Activated T-cell treated with anti-CD3 and anti-CD28 coated beads for 48 hours (primary cell): Measurements from ENCODE around the gene CST8.
"Not testable (repeated sequence)": the region's sequence is repeated elsewhere in the genome, so short reads cannot be mapped to it uniquely, and the experiment has no call there.

ENCODE experiments used
- DNase-seq: peaks from one replicate; pipeline ENCODE4 v3.0.0-alpha.2; 2020; ENCODE audit warnings: low read depth

The CST8 gene, protein sequence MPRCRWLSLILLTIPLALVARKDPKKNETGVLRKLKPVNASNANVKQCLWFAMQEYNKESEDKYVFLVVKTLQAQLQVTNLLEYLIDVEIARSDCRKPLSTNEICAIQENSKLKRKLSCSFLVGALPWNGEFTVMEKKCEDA

DNA sequence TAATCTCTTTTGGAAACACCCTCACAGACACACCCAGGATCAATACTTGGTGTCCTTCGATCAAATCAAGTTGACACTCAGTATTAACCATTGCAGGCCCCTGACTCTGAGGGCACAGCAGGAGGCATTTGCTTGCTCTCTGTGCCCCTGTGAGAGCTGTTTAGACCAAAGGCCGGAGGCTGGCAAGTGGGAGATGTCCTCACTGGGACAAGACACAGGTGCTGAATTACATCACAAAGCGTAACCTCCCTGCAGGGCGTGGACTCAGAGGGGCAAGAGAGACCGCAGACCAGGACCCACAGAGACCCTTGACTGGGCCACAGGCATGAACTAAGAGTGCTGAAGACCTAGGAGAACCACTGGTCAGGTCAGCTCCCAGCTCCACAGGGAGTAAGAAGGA lies at the start of gene CST8:
Gene CST8, plus strand, starts transcription at position 301 of the 400 bp plus-strand sequence. CDS start 551 bp downstream, outside the sequence.
- DNase-seq = no peak

DNA sequence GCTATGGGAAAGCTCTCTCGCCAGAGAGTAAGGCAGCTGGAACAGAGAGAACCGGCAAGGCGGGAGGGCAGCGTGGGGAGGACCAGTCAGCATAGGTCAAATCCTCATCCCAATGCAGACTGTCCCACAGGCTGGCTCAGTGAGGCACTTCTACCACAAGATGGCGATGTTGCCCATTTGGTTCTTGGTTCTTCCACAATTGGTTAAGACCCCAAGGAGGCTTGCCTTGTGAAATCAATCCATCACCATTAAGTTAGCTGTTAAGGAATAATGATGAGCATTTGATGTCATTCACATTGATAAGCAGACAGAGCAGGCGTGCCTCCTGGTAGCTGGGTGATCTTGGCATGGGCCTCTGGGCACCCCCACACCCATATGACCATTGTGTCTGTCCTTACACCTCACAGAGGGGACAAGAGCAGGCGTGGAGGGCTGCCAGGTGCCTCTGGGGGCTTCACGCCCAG lies 49.0 kb upstream of the CST8 start:
- peak; percentile 50 for DNase-seq

DNA sequence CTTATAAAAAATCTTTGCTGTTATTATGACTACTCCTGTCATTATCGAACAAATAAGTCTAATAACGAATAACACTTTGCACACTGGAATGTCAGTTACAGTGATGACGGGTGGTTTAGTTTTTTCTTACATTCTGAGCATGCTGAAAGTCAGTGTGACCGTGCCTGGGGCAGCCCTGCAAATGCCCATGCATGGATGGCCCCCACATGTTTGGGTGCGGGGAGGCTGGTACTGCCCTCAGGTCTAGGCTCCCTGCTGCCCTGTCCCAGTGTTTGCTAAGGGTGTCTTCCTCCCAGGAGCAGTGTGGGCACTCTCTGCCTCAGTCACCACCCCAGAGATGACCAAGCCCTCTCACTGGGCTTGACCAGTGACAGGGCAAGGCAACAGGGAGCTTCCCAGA lies 48.5 kb upstream of the CST8 start:
- DNase-seq = no peak

DNA sequence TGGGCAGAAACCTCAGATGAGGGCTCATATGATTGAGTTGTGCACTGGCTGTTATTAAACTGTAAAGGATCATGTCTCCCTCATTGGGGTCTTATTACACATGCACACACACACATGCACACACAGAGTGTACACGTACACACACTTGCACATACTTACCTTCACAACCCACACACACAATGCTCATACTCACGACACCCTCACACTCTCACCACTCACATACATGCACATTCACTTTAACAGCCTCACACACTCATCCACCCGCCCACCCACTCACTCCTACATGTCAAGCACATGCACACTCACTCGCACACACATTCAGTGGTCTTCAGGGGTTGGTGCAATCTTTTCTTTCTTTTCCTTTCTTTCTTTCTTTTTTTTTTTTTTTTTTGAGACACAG lies 46.1 kb upstream of the CST8 start:
- no peak for DNase-seq

DNA sequence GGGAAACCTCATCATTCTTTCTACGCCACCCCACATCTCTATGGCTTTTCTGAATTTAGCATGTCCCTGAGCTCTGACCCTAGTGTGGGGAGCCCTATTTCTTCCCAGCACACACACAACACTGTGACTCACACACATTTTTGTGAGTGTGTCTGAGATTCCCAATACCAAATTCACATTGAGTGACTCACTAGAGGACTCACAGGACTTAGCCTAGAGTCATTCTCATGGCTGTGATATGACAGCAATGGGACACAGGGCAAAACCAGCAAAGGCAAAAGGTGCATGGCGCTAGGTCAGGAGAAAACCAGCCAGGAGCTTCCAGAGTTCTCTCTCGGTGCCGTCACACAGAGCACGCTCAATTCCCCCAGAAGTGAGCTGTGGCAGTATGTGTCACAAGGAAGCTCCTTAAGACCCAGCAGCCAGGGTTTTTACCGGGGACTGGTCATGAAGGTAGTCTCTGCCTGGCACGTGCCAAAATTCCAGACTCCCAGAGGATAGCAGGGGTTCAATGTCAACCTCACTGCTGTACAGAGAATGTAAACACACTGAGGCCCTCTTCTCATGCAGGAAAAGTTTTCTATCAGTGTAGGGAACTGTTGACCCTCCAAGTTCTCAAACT lies 45.2 kb upstream of the CST8 start:
- DNase-seq = no peak

DNA sequence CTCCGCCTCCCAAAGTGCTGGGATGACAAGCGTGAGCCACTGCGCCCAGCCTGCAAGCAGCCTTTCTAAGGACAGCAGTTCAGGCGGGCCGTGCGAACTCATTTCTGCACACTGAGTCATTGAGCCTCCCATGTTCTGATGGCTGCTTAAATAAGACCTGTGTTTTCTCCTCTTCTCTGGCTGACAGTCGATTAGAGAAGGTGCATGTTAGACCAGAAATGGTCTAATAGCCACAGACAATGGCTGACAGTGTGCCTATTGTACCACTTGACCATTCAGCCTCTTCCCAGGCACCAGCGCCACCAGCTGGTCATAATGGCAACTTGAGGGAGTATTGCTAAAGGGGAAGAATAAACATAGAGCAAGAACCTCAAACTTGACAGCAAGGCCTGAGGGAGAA lies 44.4 kb upstream of the CST8 start:
- peak; percentile 22 for DNase-seq

DNA sequence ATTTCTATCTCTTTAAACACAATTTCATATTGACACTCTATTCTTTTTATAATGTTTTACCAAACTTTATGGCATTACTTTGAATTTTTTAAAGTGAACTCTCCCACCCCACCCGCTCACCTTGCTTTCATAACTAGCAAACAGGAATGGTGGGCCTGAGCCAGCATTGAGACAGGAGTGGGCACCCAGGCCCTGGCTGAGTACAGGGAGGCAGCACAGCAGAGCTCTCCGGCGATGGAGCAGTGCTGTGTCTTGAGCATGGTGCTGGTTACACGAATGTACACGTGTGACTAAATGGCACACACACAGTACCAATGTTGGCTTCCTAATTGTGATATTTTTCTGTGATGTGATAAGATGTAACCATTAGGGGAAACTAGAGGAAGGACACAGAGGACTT lies 42.8 kb upstream of the CST8 start:
- DNase-seq = no peak

DNA sequence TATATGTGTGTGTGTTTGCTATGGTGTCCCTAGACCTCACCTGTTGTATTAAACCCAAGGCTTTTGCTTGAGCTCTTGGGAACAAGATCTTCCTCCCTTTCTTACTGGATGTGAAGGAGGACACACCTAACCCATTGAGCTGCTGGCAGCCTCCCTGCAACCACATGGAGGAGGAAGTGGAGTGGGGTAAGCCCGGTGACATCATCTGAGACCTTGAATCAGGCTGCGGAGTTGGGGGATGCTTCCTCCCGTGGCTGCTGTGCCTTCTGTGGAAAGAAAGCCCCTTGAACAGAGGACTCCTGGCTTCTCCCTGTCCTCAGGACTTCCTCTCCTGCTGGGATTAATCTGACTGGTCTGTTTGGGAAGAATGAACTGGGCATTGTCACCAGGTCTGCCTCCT lies 41.5 kb upstream of the CST8 start:
- no peak for DNase-seq

DNA sequence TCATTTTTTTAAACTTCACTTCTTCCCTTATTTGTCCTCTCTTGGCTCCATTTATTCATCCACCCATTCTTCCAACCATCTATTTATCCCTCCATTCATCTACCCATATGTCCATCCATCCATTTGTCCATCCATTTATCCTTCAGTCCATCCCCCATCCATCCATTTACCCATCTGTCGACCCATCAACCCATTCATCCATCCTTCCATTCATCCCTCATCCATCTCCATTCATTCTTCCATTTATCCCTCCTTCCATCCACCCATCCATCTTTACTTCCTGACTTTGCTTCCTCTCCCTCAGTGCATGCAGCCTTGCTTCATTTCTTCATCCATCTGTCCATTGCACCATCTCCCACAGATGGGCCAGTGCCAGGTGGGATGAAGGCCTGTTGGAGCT lies 40.0 kb upstream of the CST8 start:
- no peak for DNase-seq

DNA sequence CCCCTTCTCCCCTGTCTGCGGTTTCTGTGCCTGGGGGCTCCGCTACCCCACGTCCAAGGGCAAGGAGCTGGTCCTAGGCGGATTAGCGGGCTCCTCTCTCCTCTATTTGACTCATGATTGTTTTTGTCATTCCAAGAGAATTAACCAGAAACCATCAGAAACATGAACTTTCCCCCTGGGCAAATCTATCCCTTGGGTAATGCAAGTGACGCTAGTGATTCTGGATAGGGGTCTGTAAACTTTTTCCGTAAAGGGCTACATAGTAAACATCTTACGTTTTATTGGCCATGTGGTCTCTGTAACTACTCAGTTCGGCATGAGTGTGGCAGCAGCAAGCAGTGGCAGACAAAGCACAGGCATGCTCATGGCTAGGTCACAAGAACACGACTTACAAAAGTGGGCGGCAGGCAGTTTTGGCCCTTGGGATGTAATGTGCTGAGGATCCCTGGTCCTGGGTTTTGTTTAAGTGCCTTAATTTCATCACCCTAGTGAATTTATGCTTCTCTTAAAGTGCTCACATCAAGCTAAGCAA lies 38.9 kb upstream of the CST8 start:
- no peak for DNase-seq

DNA sequence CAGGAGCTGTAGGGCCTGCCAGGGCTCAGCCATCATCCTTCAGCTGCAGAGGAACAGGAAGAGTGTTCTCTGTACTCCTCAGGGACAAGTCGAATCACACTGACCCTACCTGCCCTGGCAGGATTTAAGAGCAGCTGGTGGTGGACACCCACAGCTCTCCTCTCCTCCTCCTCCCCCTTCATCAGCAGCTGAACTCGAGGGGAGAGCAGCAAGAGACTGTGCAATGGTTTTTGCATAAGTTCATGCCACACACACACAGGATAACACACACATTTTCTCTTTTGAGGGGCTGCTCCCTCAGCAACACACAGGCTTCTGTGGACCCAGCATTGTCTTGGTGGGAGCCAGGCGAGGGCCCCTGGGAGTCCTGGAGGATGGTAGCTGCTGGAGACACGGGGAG lies 38.1 kb upstream of the CST8 start, which contains the start of gene CST11:
Gene CST11, minus strand, starts transcription at position 101 of the 400 bp plus-strand sequence. Its CDS starts 65 bp downstream, at position 36.
- DNase-seq = no peak

DNA sequence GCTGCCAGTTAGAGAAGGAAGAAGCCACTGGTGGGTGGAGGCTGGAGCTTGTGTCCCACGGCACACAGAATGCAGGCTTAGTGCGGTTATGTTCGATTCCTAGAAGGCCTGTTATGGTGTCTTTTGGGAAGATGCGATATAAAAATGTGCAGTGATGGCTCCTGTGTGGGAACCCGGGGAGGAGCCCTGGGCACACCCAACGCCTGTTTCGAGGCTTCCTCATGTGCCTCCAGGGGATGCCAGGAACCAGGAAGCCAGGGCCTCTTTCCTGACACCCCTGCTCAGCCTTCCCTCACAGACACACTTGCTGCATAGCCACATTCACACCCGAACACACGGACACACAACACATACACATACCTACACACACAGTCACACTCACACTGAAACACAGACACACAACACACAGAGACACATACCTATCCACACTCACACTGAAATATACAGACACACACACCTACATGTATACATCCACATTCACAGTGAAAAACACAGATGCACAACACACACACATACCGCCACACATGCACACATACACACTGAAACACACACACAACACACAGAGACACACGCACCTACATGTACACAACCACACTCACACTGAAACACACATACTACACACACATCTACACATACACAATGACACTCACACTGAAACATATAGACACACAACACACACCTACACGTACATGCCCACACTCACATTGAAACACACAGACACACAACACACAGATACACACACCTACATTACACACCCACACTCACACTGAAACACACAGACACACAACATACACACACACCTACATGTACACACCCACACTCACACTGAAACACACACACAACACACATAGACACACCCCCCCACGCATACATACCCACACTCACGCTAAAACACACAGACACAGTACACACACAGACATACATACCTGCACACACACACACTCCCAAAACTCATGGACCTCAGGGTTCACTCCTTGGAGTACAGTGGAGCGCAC lies 37.1 kb upstream of the CST8 start:
- no peak for DNase-seq

DNA sequence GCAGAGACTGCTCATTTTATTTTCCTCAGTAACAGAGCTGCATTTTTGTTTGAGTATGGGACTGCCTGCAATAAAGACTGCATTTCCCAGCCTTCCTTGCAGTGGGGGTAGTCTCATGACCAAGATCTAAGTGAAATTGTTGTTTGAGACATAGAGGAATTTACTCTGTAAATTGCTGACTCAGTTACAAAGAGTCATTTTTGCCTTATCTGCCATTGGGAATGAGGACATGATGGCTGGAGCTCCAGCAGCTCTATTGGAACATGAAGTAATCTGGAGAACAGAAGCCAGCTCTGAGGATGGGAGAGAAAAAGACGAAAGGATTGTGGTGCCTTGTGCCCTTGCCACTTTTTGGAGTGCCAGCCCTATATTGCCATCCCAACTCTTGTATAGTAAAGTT lies 36.1 kb upstream of the CST8 start:
- no peak for DNase-seq

DNA sequence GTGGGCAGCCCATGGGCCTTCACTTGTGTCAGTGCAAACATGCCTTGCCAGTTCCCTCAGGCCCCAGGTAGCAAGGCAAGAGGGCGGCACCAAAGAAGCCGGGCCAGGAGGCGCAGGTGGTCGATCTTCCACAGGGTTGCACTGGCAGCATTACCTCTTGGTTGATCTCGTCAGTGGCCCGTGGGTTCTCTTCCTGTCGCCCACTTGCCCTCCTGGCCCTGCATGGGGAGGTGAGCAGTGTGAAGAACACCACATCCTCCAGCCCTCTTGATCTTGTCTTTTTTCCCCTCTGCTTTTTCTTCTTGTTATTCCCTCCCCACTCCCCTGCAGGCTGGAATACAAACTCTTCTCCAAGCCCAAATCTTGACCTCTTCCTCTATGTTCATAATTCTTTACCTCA lies 35.3 kb upstream of the CST8 start:
- DNase-seq = no peak

DNA sequence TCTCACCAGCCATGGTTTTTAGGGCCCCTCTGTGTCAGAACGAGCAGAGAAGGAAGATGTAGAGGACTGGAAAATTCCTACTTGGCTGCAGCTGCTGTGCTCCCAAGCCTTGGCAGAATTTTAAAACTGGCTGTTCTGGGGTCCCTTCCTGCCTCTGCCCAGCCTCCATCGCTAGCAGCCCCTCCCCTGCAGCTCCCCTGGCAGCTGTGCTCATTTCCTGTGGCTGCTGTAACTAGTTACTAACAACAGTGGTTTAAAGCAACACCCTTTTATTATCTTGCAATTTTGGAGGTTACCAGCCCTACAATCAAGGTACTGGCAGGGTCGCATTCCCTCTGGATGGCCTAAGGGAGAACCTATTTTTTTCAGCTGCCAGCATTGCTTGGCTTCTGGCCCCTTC lies 34.5 kb upstream of the CST8 start:
- no peak for DNase-seq

DNA sequence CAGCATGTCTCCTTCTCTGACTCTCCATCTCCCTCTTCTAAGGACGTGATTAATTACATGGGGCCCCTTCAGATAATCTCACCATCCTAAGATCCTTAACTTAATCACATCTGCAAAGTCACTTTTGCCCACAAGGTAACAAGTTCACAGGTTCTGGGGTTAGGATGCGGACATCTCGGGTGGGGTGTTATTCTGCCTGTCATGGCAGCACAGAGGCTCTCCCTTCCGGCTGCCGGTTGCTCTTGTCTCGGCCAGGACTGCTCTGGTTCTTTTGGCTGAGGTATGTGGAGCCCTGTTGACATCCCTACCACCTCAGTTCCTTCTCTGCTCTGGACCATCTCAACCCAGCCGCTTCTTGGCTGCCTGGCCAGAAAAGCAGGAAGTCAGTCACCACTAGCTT lies 34.0 kb upstream of the CST8 start:
- DNase-seq = no peak

DNA sequence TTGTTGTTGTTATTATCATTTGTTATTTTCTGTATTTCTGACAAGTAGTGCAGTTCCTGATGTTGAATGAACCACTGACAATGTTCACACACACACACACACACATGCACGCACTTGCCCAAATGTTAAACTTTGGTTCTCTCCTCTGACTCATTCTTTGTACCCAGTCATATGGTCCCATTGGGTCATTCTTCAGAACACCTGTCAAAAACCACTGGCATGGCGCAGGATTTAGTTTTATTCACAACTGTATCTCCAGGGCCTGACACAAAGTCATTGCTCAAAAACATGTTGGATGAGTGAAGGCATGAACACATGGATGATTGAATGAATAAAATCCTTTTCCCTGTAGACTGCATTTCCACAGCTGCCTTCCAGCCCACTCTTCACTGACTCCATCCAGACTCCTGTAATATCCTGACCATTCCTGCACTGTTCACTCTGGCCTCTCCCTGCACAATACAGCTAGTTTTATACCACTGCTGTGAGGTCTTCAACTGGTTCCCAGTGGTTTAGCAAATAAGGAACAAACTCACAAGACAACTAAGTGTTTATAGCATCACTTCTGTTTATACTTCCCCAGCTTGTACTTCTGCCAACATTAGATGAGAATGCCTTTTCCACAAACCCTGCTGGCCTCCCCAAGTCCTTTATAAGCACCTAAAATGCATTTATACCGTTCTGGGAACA lies 31.3 kb upstream of the CST8 start:
- DNase-seq = no peak

DNA sequence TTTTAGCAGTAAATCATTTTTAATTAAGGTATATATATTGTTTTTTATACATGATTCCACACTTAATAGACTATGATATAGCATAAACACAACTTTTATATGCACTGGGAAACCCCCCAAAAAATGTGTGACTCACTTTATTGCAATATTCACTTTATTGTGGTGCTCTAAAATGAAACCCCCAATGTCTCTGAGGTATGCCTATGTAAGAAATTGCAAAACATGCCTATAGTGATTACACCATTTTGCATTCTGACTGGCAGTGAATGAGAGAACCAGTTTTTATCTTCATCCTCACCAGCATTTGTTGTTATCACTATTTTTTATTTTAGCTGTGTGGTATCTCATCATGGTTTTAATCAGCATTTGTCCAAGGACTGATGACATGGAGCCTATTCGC lies 29.7 kb upstream of the CST8 start:
- no peak for DNase-seq

DNA sequence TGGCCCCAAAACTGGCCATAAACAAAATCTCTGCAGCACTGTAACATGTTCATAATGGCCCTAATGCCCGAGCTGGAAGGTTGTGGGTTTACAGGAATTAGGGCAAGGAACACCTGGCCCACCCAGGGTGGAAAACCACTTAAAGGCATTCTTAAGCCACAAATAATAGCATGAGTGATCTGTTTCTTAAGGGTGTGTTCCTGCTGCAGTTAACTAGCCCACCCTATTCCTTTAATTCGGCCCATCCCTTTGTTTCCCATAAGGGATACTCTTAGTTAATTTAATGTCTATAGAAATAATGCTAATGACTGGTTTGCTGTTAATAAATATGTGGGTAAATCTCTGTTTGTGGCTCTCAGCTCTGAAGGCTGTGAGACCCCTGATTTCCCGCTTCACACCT lies 24.0 kb upstream of the CST8 start:
- not testable (repeated sequence) for DNase-seq

DNA sequence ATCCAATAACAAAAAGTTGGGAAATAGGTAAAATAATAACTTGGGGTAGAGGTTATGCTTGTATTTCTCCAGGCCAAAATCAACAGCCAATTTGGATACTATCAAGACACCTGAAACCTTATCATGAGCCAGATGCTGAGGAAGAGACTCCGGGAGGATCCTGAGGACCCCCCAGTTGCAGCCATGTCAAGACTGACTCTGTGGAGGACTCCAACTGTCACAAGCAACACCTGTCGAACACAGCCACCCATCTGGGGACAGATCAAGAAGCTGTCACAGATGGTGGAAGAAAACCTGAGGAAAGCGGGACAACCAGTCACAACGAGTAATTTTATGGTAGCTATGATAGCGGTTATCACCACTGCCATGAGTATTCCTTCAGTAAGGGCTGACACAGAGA lies 18.6 kb upstream of the CST8 start:
- not testable (repeated sequence) for DNase-seq

DNA sequence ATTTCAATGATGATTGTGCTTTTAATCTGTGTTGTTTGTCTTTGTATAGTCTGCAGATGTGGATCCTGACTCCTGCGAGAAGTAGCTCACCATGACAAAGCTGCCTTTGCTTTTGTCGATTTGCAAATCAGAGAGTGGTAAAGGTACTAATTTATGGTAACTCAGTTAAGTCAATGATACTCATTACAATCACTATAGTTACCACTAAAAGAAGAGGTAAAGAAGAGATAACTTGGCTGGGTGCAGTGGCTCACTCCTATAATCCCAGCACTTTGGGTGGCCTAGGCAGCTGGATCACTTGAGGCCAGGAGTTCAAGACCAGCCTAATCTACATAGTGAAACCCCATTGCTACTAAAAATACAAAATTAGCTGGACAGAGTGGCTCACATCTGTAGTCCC lies 17.6 kb upstream of the CST8 start:
- DNase-seq = not testable (repeated sequence)

DNA sequence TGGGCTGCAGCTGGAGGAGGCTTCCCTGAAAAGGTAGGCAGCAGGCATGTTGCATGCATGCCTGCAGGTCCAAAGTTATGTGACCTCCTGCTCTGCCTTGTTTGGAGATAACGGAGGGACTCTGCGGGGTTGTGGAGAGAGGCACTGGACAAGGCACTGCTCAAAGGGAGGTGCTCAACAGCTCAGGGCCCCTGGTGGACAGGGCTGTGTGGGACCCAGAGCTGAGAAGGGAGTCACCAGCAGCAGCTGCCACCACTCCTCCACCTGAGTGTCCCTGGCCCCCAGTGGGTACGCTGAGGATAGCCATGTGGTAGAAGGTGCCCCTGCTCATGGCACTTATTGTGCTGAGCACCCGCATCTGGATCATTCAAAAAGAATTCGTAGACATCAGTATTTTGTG lies 15.5 kb upstream of the CST8 start:
- DNase-seq = no peak
